ENCODE measurements around the gene HNRNPUL2.
"Not testable (repeated sequence)": the region's sequence is repeated elsewhere in the genome, so short reads cannot be mapped to it uniquely, and the experiment has no call there.

HNRNPUL2 gene

GRCh38 chr11:62702246-62702645, 25.0 kb downstream of the HNRNPUL2 start:
- no peak for DNase-seq

- DNase-seq, result peak; percentile 53
Measured at GRCh38 chr11:62694455-62695167, 32.6 kb downstream of the HNRNPUL2 start.

GRCh38 chr11:62693624-62694023, 33.6 kb downstream of the HNRNPUL2 start:
- DNase-seq, result not testable (repeated sequence)

GRCh38 chr11:62689421-62690183, 37.7 kb downstream of the HNRNPUL2 start, which contains the start of gene LRRN4CL:
LRRN4CL (minus strand) TSS chr11:62689530; CDS start chr11:62688508, 1,022 bp downstream.
- no peak for DNase-seq

- no peak for DNase-seq
Measured at GRCh38 chr11:62688491-62688890, 38.8 kb downstream of the HNRNPUL2 start.

GRCh38 chr11:62687508-62688396, 39.5 kb downstream of the HNRNPUL2 start:
- no peak for DNase-seq

GRCh38 chr11:62682518-62682917, 44.7 kb downstream of the HNRNPUL2 start:
- no peak for DNase-seq

GRCh38 chr11:62680825-62681240, 46.4 kb downstream of the HNRNPUL2 start:
- peak in 1 of 2 experiments; percentile 34 for DNase-seq

- peak; percentile 73 to 75 for DNase-seq
Measured at GRCh38 chr11:62678770-62679696, 48.2 kb downstream of the HNRNPUL2 start, which contains the start of gene UBXN1. UBXN1 (minus strand) TSS chr11:62679073; CDS start chr11:62678923, 150 bp downstream.

GRCh38 chr11:62678433-62678769, 48.9 kb downstream of the HNRNPUL2 start:
- no peak for DNase-seq

- no peak for DNase-seq
Measured at GRCh38 chr11:62677714-62678113, 49.5 kb downstream of the HNRNPUL2 start.

- no peak for DNase-seq
Measured at GRCh38 chr11:62677156-62677555, 50.1 kb downstream of the HNRNPUL2 start.

GRCh38 chr11:62676698-62677097, 50.6 kb downstream of the HNRNPUL2 start:
- no peak for DNase-seq

- not testable (repeated sequence) for DNase-seq
Measured at GRCh38 chr11:62675415-62675814, 51.8 kb downstream of the HNRNPUL2 start.

GRCh38 chr11:62673196-62673525, 54.1 kb downstream of the HNRNPUL2 start:
- DNase-seq, result no peak

GRCh38 chr11:62671608-62672389, 55.5 kb downstream of the HNRNPUL2 start, which contains the start of the genes LBHD1 and UQCC3:
LBHD1 (minus strand) TSS chr11:62672267; CDS start chr11:62670031, 2,236 bp downstream.
UQCC3 (plus strand) TSS chr11:62671673; CDS start chr11:62671746, 73 bp downstream.
- DNase-seq, result peak; percentile 81 to 85

GRCh38 chr11:62671236-62671607, 56.0 kb downstream of the HNRNPUL2 start:
- DNase-seq, result no peak

- no peak for DNase-seq
Measured at GRCh38 chr11:62669420-62670161, 57.7 kb downstream of the HNRNPUL2 start.

- no peak for DNase-seq
Measured at GRCh38 chr11:62667460-62667859, 59.8 kb downstream of the HNRNPUL2 start.

GRCh38 chr11:62666259-62666926, 60.9 kb downstream of the HNRNPUL2 start:
- DNase-seq, result no peak
